ENCODE data around the gene PTGFRN. TPM values are rescaled to one million over a fixed set of nuclear protein-coding genes. Genes with fewer than 3 reads are reported as not detected.

The PTGFRN gene
- total RNA-seq, 1 donor from 2014 or later: 80.0 TPM

- Mint-ChIP-seq H3K4me1 (ENCODE audit: unreplicated experiment) (no peaks in the 10 kb centered on the region), H3K36me3 (peaks cover 4% of the 10 kb centered on the region), H3K4me3 (no peak overlapping the region), H3K9me3 (no peaks in the 10 kb centered on the region), H3K27ac (no peak overlapping the region), H3K27me3 (no peaks in the 10 kb centered on the region)
- DNase-seq (ENCODE audit: extremely low spot score, unreplicated experiment): no peak
- no peak for TF ChIP-seq CTCF (conservative IDR thresholded peaks at IDR 0.05)
Measured at GRCh38 chr1:117026361-117026760, 116.6 kb downstream of the PTGFRN start.

- H3K9me3 Mint-ChIP-seq: no peaks in the 10 kb centered on the region
- H3K27me3 Mint-ChIP-seq: no peaks in the 10 kb centered on the region
- DNase-seq (ENCODE audit: extremely low spot score, unreplicated experiment): no peak
- no peak for TF ChIP-seq CTCF (conservative IDR thresholded peaks at IDR 0.05)
- H3K36me3 Mint-ChIP-seq: peaks cover 13% of the 10 kb centered on the region
- no peak overlapping the region for H3K4me3 Mint-ChIP-seq
- peaks cover 24% of the 10 kb centered on the region for H3K4me1 Mint-ChIP-seq (ENCODE audit: unreplicated experiment)
- H3K27ac Mint-ChIP-seq: no peak overlapping the region
Measured at GRCh38 chr1:117029685-117030084, 120.0 kb downstream of the PTGFRN start.

GRCh38 chr1:117030271-117030877 is 120.7 kb downstream of the PTGFRN start:
- TF ChIP-seq CTCF (conservative IDR thresholded peaks at IDR 0.05): no peak
- Mint-ChIP-seq H3K4me1 (ENCODE audit: unreplicated experiment) (peaks cover 30% of the 10 kb centered on the region), H3K27me3 (no peaks in the 10 kb centered on the region), H3K4me3 (no peak overlapping the region), H3K9me3 (no peaks in the 10 kb centered on the region), H3K36me3 (peaks cover 11% of the 10 kb centered on the region), H3K27ac (no peak overlapping the region)
- no peak for DNase-seq (ENCODE audit: extremely low spot score, unreplicated experiment)

GRCh38 chr1:117032266-117032665 is 122.5 kb downstream of the PTGFRN start:
- peaks cover 11% of the 10 kb centered on the region for H3K36me3 Mint-ChIP-seq
- H3K4me1 Mint-ChIP-seq (ENCODE audit: unreplicated experiment): peaks cover 38% of the 10 kb centered on the region
- H3K27ac Mint-ChIP-seq: no peak overlapping the region
- DNase-seq (ENCODE audit: extremely low spot score, unreplicated experiment): no peak
- H3K9me3 Mint-ChIP-seq: no peaks in the 10 kb centered on the region
- no peak for TF ChIP-seq CTCF (conservative IDR thresholded peaks at IDR 0.05)
- no peaks in the 10 kb centered on the region for H3K27me3 Mint-ChIP-seq
- no peak overlapping the region for H3K4me3 Mint-ChIP-seq

- Mint-ChIP-seq H3K27me3 (no peaks in the 10 kb centered on the region), H3K4me1 (ENCODE audit: unreplicated experiment) (peaks cover 38% of the 10 kb centered on the region), H3K27ac (no peak overlapping the region), H3K36me3 (peaks cover 11% of the 10 kb centered on the region), H3K9me3 (no peaks in the 10 kb centered on the region), H3K4me3 (peak overlapping the region; percentile 10)
- no peak for TF ChIP-seq CTCF (conservative IDR thresholded peaks at IDR 0.05)
- DNase-seq (ENCODE audit: extremely low spot score, unreplicated experiment): no peak
Measured at GRCh38 chr1:117032681-117033539, 123.2 kb downstream of the PTGFRN start.
